H1 (cell line): ENCODE data around the gene ANKRD6. TPM values are rescaled to one million over a fixed set of nuclear protein-coding genes. Genes with fewer than 3 reads are reported as not detected.

Source experiments
- CTCF ChIA-PET: fragments of 300-600 bp; sonication (Branson Sonifier 250); formaldehyde crosslinking; loops from one replicate; lab custom pipeline; 2021; ENCODE audit not compliant: partially characterized antibody; lab: Charles Lee
- POLR2A ChIA-PET: fragments of 300-600 bp; sonication (Branson Sonifier 250); formaldehyde crosslinking; loops from one replicate; lab custom pipeline; 2021; ENCODE audit warnings: inconsistent platforms; ENCODE audit not compliant: partially characterized antibody; lab: Charles Lee
- DNase-seq, 2 experiments: peaks; one replicate each; pipeline versions ENCODE4 v3.0.0 to v3.0.0-alpha.2; 2010 to 2022; ENCODE audit warnings: low spot score in 2 of 2, low read depth in 1 of 2, mixed read lengths in 1 of 2
- FAIRE-seq: peaks from 2 replicates; lab custom pipeline; 2011; peaks lifted over from hg19 to GRCh38; lab: Jason Lieb, UNC
- H2AFZ ChIP-seq: 2 replicates; pipeline ENCODE4 v1.8.1; 2012; ENCODE audit warnings: low read length, inconsistent platforms
- H2AK5ac ChIP-seq: 2 replicates; pipeline ENCODE4 v1.6.1; 2013; ENCODE audit warnings: low read depth, low read length
- H2BK120ac ChIP-seq: replicated peaks from 2 replicates; pipeline ENCODE3; 2013; ENCODE audit warnings: low read depth, low read length, inconsistent platforms
- H2BK12ac ChIP-seq: 2 replicates; pipeline ENCODE4 v1.6.1; 2013; ENCODE audit warnings: low read depth, low read length
- H2BK15ac ChIP-seq: 2 replicates; pipeline ENCODE4 v1.6.1; 2013; ENCODE audit warnings: low read length
- H2BK20ac ChIP-seq: 2 replicates; pipeline ENCODE4 v1.6.1; 2013; ENCODE audit warnings: low read length
- H2BK5ac ChIP-seq: 2 replicates; pipeline ENCODE4 v1.6.1; 2013; ENCODE audit warnings: low read depth, low read length
- H3K14ac ChIP-seq: 2 replicates; pipeline ENCODE4 v1.6.1; 2013; ENCODE audit warnings: inconsistent platforms; ENCODE audit not compliant: insufficient read length
- H3K18ac ChIP-seq: 2 replicates; pipeline ENCODE4 v1.6.1; 2013; ENCODE audit warnings: low read length; ENCODE audit errors: extremely low read depth
- H3K23ac ChIP-seq: 2 replicates; pipeline ENCODE4 v1.6.1; 2013; ENCODE audit warnings: inconsistent platforms; ENCODE audit not compliant: insufficient read length
- H3K23me2 ChIP-seq: 2 replicates; pipeline ENCODE4 v1.6.1; 2013; ENCODE audit warnings: low read depth, low read length
- H3K27ac ChIP-seq: 2 replicates; pipeline ENCODE4 v1.6.1; 2011; ENCODE audit warnings: low read depth, low read length, inconsistent platforms
- H3K27me3 ChIP-seq, 4 experiments: replicated peaks in 1 of 4; 1 replicate in 1 of 4; 2 replicates in 3 of 4; pipeline versions ENCODE4 v1.6.1 to v1.8.1; 2011 to 2013; ENCODE audit warnings: low read length in 3 of 4, mild to moderate bottlenecking in 3 of 4, inconsistent platforms in 2 of 4, mixed read lengths in 2 of 4, moderate library complexity in 1 of 4; ENCODE audit not compliant: control insufficient read depth in 3 of 4, insufficient read depth in 3 of 4; ENCODE audit errors: extremely low read depth in 1 of 4
- H3K36me3 ChIP-seq, 4 experiments: 2 replicates each; pipeline versions ENCODE4 v1.6.1 to v1.8.1; 2011 to 2013; ENCODE audit warnings: mild to moderate bottlenecking in 4 of 4, low read length in 3 of 4, moderate library complexity in 2 of 4, control low read depth in 1 of 4, inconsistent platforms in 1 of 4; ENCODE audit not compliant: insufficient read depth in 4 of 4, control insufficient read depth in 2 of 4
- H3K4ac ChIP-seq: replicated peaks from 2 replicates; pipeline ENCODE3; 2013; ENCODE audit warnings: low read length, low read depth, mixed read lengths, inconsistent platforms; ENCODE audit not compliant: insufficient read length
- H3K4me1 ChIP-seq, 4 experiments: replicated peaks in 1 of 4; 1 replicate in 1 of 4; 2 replicates in 3 of 4; pipeline versions ENCODE4 v1.6.1 to v1.8.1; 2011 to 2013; ENCODE audit warnings: low read length in 3 of 4, inconsistent platforms in 2 of 4, mixed read lengths in 1 of 4; ENCODE audit not compliant: insufficient read depth in 4 of 4, control insufficient read depth in 3 of 4
- H3K4me2 ChIP-seq, 2 experiments: 2 replicates each; pipeline versions ENCODE4 v1.6.1 to v1.8.1; 2011 to 2013; ENCODE audit warnings: low read depth in 2 of 2, low read length in 2 of 2, control low read depth in 1 of 2, inconsistent platforms in 1 of 2, mild to moderate bottlenecking in 1 of 2; ENCODE audit not compliant: insufficient read depth in 1 of 2
- H3K4me3 ChIP-seq, 4 experiments: fragments of 200-600, 300-600 bp in 1 of 4; sonication (generic), shearing (Covaris generic), sonication (Bioruptor Twin) in 1 of 4; 2 replicates each; pipeline versions ENCODE4 v1.5.1 to v1.8.1; 2011 to 2016; ENCODE audit warnings: low read length in 4 of 4, low read depth in 3 of 4, control low read depth in 2 of 4, inconsistent platforms in 2 of 4, mild to moderate bottlenecking in 2 of 4, mixed read lengths in 1 of 4, moderate library complexity in 1 of 4; ENCODE audit not compliant: insufficient read depth in 2 of 4; ENCODE audit errors: extremely low read depth in 1 of 4
- H3K56ac ChIP-seq: replicated peaks from 2 replicates; pipeline ENCODE3; 2013; ENCODE audit warnings: low read depth, mild to moderate bottlenecking, mixed read lengths, low read length, inconsistent platforms; ENCODE audit not compliant: insufficient read length
- H3K79me1 ChIP-seq: 2 replicates; pipeline ENCODE4 v1.6.1; 2013; ENCODE audit warnings: low read depth, low read length, control low read depth
- H3K79me2 ChIP-seq, 2 experiments: 2 replicates each; pipeline versions ENCODE4 v1.6.1 to v1.8.1; 2012 to 2013; ENCODE audit warnings: low read length in 2 of 2, mild to moderate bottlenecking in 2 of 2, inconsistent platforms in 1 of 2; ENCODE audit not compliant: insufficient read depth in 2 of 2, control insufficient read depth in 1 of 2
- H3K9ac ChIP-seq, 4 experiments: replicated peaks in 1 of 4; 1 replicate in 1 of 4; 2 replicates in 3 of 4; pipeline versions ENCODE4 v1.6.1 to v1.8.1; 2011 to 2013; ENCODE audit warnings: low read depth in 3 of 4, low read length in 3 of 4, control low read depth in 2 of 4, mild to moderate bottlenecking in 2 of 4, moderate library complexity in 2 of 4, inconsistent platforms in 1 of 4; ENCODE audit errors: extremely low read depth in 1 of 4
- H3K9me3 ChIP-seq, 2 experiments: 2 replicates each; pipeline versions ENCODE4 v1.6.1 to v1.8.1; 2012 to 2013; ENCODE audit warnings: mild to moderate bottlenecking in 2 of 2, moderate library complexity in 2 of 2, control low read depth in 1 of 2, inconsistent platforms in 1 of 2, low read depth in 1 of 2, low read length in 1 of 2, mixed read lengths in 1 of 2; ENCODE audit not compliant: insufficient read depth in 2 of 2
- H4K20me1 ChIP-seq, 2 experiments: replicated peaks in 1 of 2; 2 replicates each; pipeline versions ENCODE3 to v1.8.1; 2011 to 2013; ENCODE audit warnings: inconsistent platforms in 2 of 2, low read length in 2 of 2, mild to moderate bottlenecking in 1 of 2; ENCODE audit not compliant: insufficient read depth in 2 of 2, control insufficient read depth in 1 of 2
- H4K5ac ChIP-seq: 2 replicates; pipeline ENCODE4 v1.6.1; 2013; ENCODE audit warnings: low read length, low read depth, mixed read lengths, inconsistent platforms; ENCODE audit not compliant: insufficient read length
- H4K8ac ChIP-seq: 2 replicates; pipeline ENCODE4 v1.8.0; 2013; ENCODE audit warnings: mild to moderate bottlenecking, moderate library complexity, low read length, inconsistent platforms; ENCODE audit not compliant: insufficient read depth; ENCODE audit errors: extremely low read depth
- H4K91ac ChIP-seq: replicated peaks from 2 replicates; pipeline ENCODE3; 2013; ENCODE audit warnings: low read length, mixed read lengths, inconsistent platforms; ENCODE audit not compliant: insufficient read length
- CEBPB ChIP-seq: IDR thresholded peaks from 2 replicates; pipeline ENCODE4 v1.6.1; 2012; ENCODE audit warnings: low read depth, low read length
- CTCF ChIP-seq, 3 experiments: IDR thresholded peaks; 1 replicate in 2 of 3; 2 replicates in 1 of 3; pipeline versions ENCODE4 v1.5.1 to v1.6.1; 2011; ENCODE audit warnings: low read length in 3 of 3, mild to moderate bottlenecking in 3 of 3, inconsistent platforms in 2 of 3, low read depth in 1 of 3, moderate library complexity in 1 of 3; ENCODE audit not compliant: insufficient read depth in 1 of 3; ENCODE audit errors: control extremely low read depth in 1 of 3
- EP300 ChIP-seq, 2 experiments: IDR thresholded peaks; 1 replicate in 1 of 2; 2 replicates in 1 of 2; pipeline ENCODE4 v1.6.1; 2011 to 2012; ENCODE audit warnings: low read depth in 2 of 2, low read length in 2 of 2, mild to moderate bottlenecking in 2 of 2, borderline replicate concordance in 1 of 2, inconsistent platforms in 1 of 2, moderate library complexity in 1 of 2
- JUN ChIP-seq: IDR thresholded peaks from 2 replicates; pipeline ENCODE4 v1.6.1; 2011; ENCODE audit warnings: low read depth, mild to moderate bottlenecking, improper control_type of control experiment, low read length
- RAD21 ChIP-seq, 2 experiments: IDR thresholded peaks in 1 of 2; conservative IDR thresholded peaks in 1 of 2; 2 replicates each; pipeline ENCODE4 v1.6.1; 2011; ENCODE audit warnings: low read depth in 2 of 2, low read length in 2 of 2, improper control_type of control experiment in 1 of 2, inconsistent platforms in 1 of 2, mild to moderate bottlenecking in 1 of 2, moderate library complexity in 1 of 2
- SP1 ChIP-seq: IDR thresholded peaks from 2 replicates; pipeline ENCODE4 v1.6.1; 2011; ENCODE audit warnings: low read depth, low read length
- SP4 ChIP-seq: IDR thresholded peaks from 2 replicates; pipeline ENCODE4 v1.6.1; 2012; ENCODE audit warnings: low read length, inconsistent platforms
- WGBS, 2 experiments: shearing (Covaris generic) in 1 of 2; methylation state at CpG; one replicate each; pipeline versions ENCODE4 v1.1.6 to v1.1.7; 2013 to 2015; ENCODE audit warnings: low lambda C conversion rate in 2 of 2, mixed read lengths in 2 of 2, inconsistent platforms in 1 of 2, low coverage in 1 of 2, missing lambda C conversion rate in 1 of 2; ENCODE audit not compliant: insufficient replicate concordance in 2 of 2, insufficient coverage in 1 of 2, insufficient read length in 1 of 2; ENCODE audit errors: extremely low coverage in 1 of 2, missing lambda C conversion rate in 1 of 2; 5-methylcytosine and 5-hydroxymethylcytosine counted together
- polyA plus RNA-seq, 7 experiments: library from polyadenylated mRNA; depleted of rRNA in 3 of 7; stranded (reverse) in 5 of 7; unstranded in 2 of 7; fragments of >200 nt in 5 of 7; fragments of 200-250 nt in 2 of 7; gene quantifications; 1 replicate in 5 of 7; 2 replicates in 1 of 7; 4 replicates in 1 of 7; pipeline versions ENCODE4 v1.2.1 to v1.2.3, GENCODE V29; 2011 to 2013; ENCODE audit warnings: missing spikeins in 2 of 7, mixed read lengths in 2 of 7
- total RNA-seq: library from RNA; stranded (reverse); fragmentation: NEBNext Ultra II Directional; extraction: Animal tissue kit (Norgen Biotek cat#: 25700); gene quantifications from 2 replicates; pipeline ENCODE4 v1.2.1, GENCODE V29; 2021

Gene ANKRD6
- total and polyA plus RNA-seq, 2 of the 8 experiments (the other 6 are each of a cell fraction or from before 2014, with no cell fraction given) = 5.9 to 12.8 TPM

- Histone ChIP-seq H3K9ac (no peak overlapping the region), H3K4ac (no peak overlapping the region), H3K56ac (no peak overlapping the region), H3K4me3 (no peak overlapping the region), H3K4me2 (no peak overlapping the region), H3K18ac (no peak overlapping the region), H2AFZ (0 out of 2 replicates have a peak overlapping the region, but pooled peaks have one; percentile 61), H3K4me1 (no peaks in the 10 kb centered on the region), H3K36me3 (no peaks in the 10 kb centered on the region), H2BK15ac (no peak overlapping the region), H2BK20ac (no peak overlapping the region), H3K27me3 (0 out of 7 replicates have a peak, but pooled peaks cover 0 to 2% (median 0%) of the 10 kb centered on the region in 4 experiments), H2BK120ac (no peak overlapping the region), H2BK5ac (no peak overlapping the region), H2BK12ac (no peak overlapping the region), H2AK5ac (no peak overlapping the region), H3K9me3 (no peaks in the 10 kb centered on the region), H3K27ac (no peak overlapping the region), H3K14ac (no peak overlapping the region), H4K8ac (no peak overlapping the region), H3K23ac (no peak overlapping the region), H3K79me1 (no peaks in the 10 kb centered on the region), H4K20me1 (no peaks in the 10 kb centered on the region), H4K91ac (no peak overlapping the region), H3K23me2 (no peaks in the 10 kb centered on the region), H3K79me2 (no peaks in the 10 kb centered on the region), H4K5ac (no peak overlapping the region)
- POLR2A ChIA-PET = interaction anchor here (0.6 to 1.5 kb wide), 2 partner anchors 8 to 30 kb away, joined by 3 read pairs; no protein-coding TSS in a partner anchor
- no peak for DNase-seq
- FAIRE-seq = no peak
- CTCF ChIA-PET = interaction anchor here (0.7 to 5.8 kb wide), 10 partner anchors 10 to 287 kb away, joined by 3 to 38 read pairs (median 4); partner anchors contain the start of gene ANKRD6
- TF ChIP-seq EP300 (IDR thresholded peaks at IDR 0.05; ENCODE audit: borderline replicate concordance in 1 of 2, low read depth in 2 of 2, low read length in 2 of 2) (no peak), CTCF (IDR thresholded peaks at IDR 0.05; ENCODE audit: control extremely low read depth in 1 of 3, insufficient read depth in 1 of 3, low read depth in 1 of 3, low read length in 3 of 3) (no peak; a peak in 1 of 4 replicates), SP4 (no peak), SP1 (peak; percentile 63), RAD21 (IDR thresholded peaks at IDR 0.05 in 1 of 2, conservative IDR thresholded peaks at IDR 0.05 in 1 of 2; ENCODE audit: low read depth in 2 of 2, low read length in 2 of 2) (peak; percentile 46 to 49), JUN (no peak), CEBPB (peak; percentile 96)
- WGBS, 2 experiments = 50% methylated on average over 3 of the region's 3 CpGs; no CpG with 5 or more reads in 1 of the 2 experiments
Observed at GRCh38 chr6:89597988-89598387, 165.0 kb downstream of the ANKRD6 start.
